GM20431 (cell line): Measurements from ENCODE around the gene CYTH1.
"Not testable (repeated sequence)": the region's sequence is repeated elsewhere in the genome, so short reads cannot be mapped to it uniquely, and the experiment has no call there.

Experiments
- in situ Hi-C: fragments of 300-500 bp; cut with MseI, MboI; formaldehyde crosslinking; loops from one replicate; pipeline ENCODE4 v1.15.0; 2020; ENCODE audit warnings: low sequenced_read_pairs; ENCODE audit not compliant: unreplicated experiment

CYTH1 gene

GRCh38 chr17:78790552-78790951, 8.5 kb upstream of the CYTH1 start:
- in situ Hi-C loops, result loop anchor here (10.0 kb wide), 1 partner anchor 286 kb away; no protein-coding TSS in a partner anchor

- in situ Hi-C loops, result loop anchor here (10.0 kb wide), 1 partner anchor 285 kb away; no protein-coding TSS in a partner anchor
Observed at GRCh38 chr17:78789663-78790181, 7.6 kb upstream of the CYTH1 start.

- in situ Hi-C loops, result no loop called here
Observed at GRCh38 chr17:78789149-78789662, 7.1 kb upstream of the CYTH1 start.

GRCh38 chr17:78788451-78788850, 6.4 kb upstream of the CYTH1 start:
- in situ Hi-C loops, result no loop called here

GRCh38 chr17:78787444-78787843, 5.4 kb upstream of the CYTH1 start:
- in situ Hi-C loops, result no loop called here

- in situ Hi-C loops, result no loop called here
Observed at GRCh38 chr17:78785663-78786057, 3.6 kb upstream of the CYTH1 start.

GRCh38 chr17:78785011-78785662, 3.1 kb upstream of the CYTH1 start:
- in situ Hi-C loops, result no loop called here

GRCh38 chr17:78784352-78784751, 2.3 kb upstream of the CYTH1 start:
- in situ Hi-C loops, result no loop called here

- in situ Hi-C loops, result no loop called here
Observed at GRCh38 chr17:78783711-78784324, 1.7 kb upstream of the CYTH1 start.

- in situ Hi-C loops, result no loop called here
Observed at GRCh38 chr17:78781104-78781892, 775 bp downstream of the CYTH1 start.

- in situ Hi-C loops, result no loop called here
Observed at GRCh38 chr17:78780335-78780734, 1.7 kb downstream of the CYTH1 start.

- in situ Hi-C loops, result no loop called here
Observed at GRCh38 chr17:78779850-78780249, 2.2 kb downstream of the CYTH1 start.

- in situ Hi-C loops, result not testable (repeated sequence)
Observed at GRCh38 chr17:78779286-78779651, 2.8 kb downstream of the CYTH1 start.

- in situ Hi-C loops, result no loop called here
Observed at GRCh38 chr17:78777881-78778280, 4.2 kb downstream of the CYTH1 start.

GRCh38 chr17:78774956-78775571, 7.0 kb downstream of the CYTH1 start:
- in situ Hi-C loops, result no loop called here

- in situ Hi-C loops, result no loop called here
Observed at GRCh38 chr17:78774453-78774852, 7.6 kb downstream of the CYTH1 start.

- in situ Hi-C loops, result no loop called here
Observed at GRCh38 chr17:78771758-78772382, 10.2 kb downstream of the CYTH1 start.

- in situ Hi-C loops, result no loop called here
Observed at GRCh38 chr17:78769196-78769773, 12.8 kb downstream of the CYTH1 start.

GRCh38 chr17:78767806-78768205, 14.3 kb downstream of the CYTH1 start:
- in situ Hi-C loops, result no loop called here
